Urothelium cell line (cell line): Measurements from ENCODE around the gene LARP1B.
"Not testable (repeated sequence)": the region's sequence is repeated elsewhere in the genome, so short reads cannot be mapped to it uniquely, and the experiment has no call there.

Source experiments
- DNase-seq: peaks from one replicate; pipeline ENCODE4 v3.0.0; 2011; ENCODE audit warnings: low spot score, mixed read lengths
- FAIRE-seq: peaks from 2 replicates; lab custom pipeline; 2011; peaks lifted over from hg19 to GRCh38; lab: Jason Lieb, UNC

LARP1B gene

GRCh38 chr4:128134925-128135324 lies 73.8 kb downstream of the LARP1B start:
- no peak for FAIRE-seq

GRCh38 chr4:128135391-128135790 lies 74.3 kb downstream of the LARP1B start:
- FAIRE-seq: no peak
- no peak for DNase-seq

More at GRCh38 chr4:128134925-128135324, 73.8 kb downstream of the LARP1B start:
- no peak for DNase-seq

GRCh38 chr4:128141866-128142265 lies 80.8 kb downstream of the LARP1B start:
- DNase-seq: no peak
- no peak for FAIRE-seq

GRCh38 chr4:128145727-128146126 lies 84.6 kb downstream of the LARP1B start:
- no peak for DNase-seq
- FAIRE-seq: no peak

GRCh38 chr4:128153800-128154199 lies 92.7 kb downstream of the LARP1B start:
- FAIRE-seq (no peak), DNase-seq (no peak)

GRCh38 chr4:128155231-128155855 lies 94.2 kb downstream of the LARP1B start:
- no peak for FAIRE-seq
- no peak for DNase-seq

- DNase-seq: no peak
- FAIRE-seq: no peak
These were observed 94.9 kb downstream of the LARP1B start for GRCh38 chr4:128155874-128156456.

GRCh38 chr4:128156472-128156871 lies 95.4 kb downstream of the LARP1B start:
- DNase-seq, FAIRE-seq: not testable (repeated sequence)

GRCh38 chr4:128158894-128159293 lies 97.8 kb downstream of the LARP1B start:
- no peak for DNase-seq
- FAIRE-seq: no peak

- FAIRE-seq (no peak), DNase-seq (no peak)
These were observed 98.9 kb downstream of the LARP1B start for GRCh38 chr4:128159967-128160366.

- DNase-seq (no peak), FAIRE-seq (no peak)
These were observed 100.0 kb downstream of the LARP1B start for GRCh38 chr4:128161138-128161537.

GRCh38 chr4:128162434-128162833 lies 101.3 kb downstream of the LARP1B start:
- FAIRE-seq: no peak
- no peak for DNase-seq

- FAIRE-seq (no peak), DNase-seq (peak; percentile 4)
These were observed 102.3 kb downstream of the LARP1B start for GRCh38 chr4:128163177-128164117.

GRCh38 chr4:128166982-128167381 lies 105.9 kb downstream of the LARP1B start:
- FAIRE-seq (no peak), DNase-seq (no peak)

- no peak for FAIRE-seq
- DNase-seq: no peak
These were observed 107.6 kb downstream of the LARP1B start for GRCh38 chr4:128168701-128169100.

GRCh38 chr4:128169245-128169644 lies 108.1 kb downstream of the LARP1B start:
- FAIRE-seq: no peak
- no peak for DNase-seq

GRCh38 chr4:128176643-128177042 lies 115.5 kb downstream of the LARP1B start:
- FAIRE-seq (no peak), DNase-seq (no peak)

- FAIRE-seq (no peak), DNase-seq (no peak)
These were observed 116.4 kb downstream of the LARP1B start for GRCh38 chr4:128177498-128177897.

- no peak for FAIRE-seq
- DNase-seq: no peak
These were observed 125.5 kb downstream of the LARP1B start for GRCh38 chr4:128186623-128187022.

- no peak for FAIRE-seq
- peak; percentile 61 for DNase-seq
These were observed 130.1 kb downstream of the LARP1B start for GRCh38 chr4:128191115-128191781.
